Activated CD4-positive, alpha-beta T cell treated with anti-CD3 and anti-CD28 coated beads, Interleukin-2, amount 50 U/mL, for 4 hours (primary cell): ENCODE data around the gene SPAM1.
"Not testable (repeated sequence)": the region's sequence is repeated elsewhere in the genome, so short reads cannot be mapped to it uniquely, and the experiment has no call there.

ENCODE experiments used
- DNase-seq, 2 experiments: peaks; one replicate each; pipeline ENCODE4 v3.0.0-alpha.2; 2020

SPAM1 gene

DNA sequence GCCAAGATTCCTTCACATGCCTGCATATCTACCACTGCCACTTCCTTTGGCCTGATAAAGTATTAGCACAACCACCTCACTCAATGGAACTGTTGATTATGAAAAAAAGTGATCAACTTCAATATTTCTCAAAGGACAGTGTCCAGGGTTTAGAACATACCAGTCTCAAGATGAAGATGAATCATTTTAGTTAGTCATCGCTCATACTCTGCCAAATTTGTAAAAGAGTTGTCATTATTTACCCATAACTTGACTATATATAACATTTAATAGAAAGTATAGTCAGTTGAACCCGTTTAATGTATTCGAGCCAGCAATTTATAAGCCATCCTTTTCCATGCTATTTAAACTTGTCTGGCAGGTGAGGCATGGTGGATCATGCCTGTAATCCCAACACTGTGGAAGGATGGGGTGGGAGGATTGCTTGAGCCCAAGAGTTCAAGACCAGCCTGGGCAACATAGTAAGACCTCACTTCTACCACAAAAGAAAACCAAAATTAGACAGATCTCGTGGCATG lies 33.2 kb downstream of the SPAM1 start:
- DNase-seq = no peak

DNA sequence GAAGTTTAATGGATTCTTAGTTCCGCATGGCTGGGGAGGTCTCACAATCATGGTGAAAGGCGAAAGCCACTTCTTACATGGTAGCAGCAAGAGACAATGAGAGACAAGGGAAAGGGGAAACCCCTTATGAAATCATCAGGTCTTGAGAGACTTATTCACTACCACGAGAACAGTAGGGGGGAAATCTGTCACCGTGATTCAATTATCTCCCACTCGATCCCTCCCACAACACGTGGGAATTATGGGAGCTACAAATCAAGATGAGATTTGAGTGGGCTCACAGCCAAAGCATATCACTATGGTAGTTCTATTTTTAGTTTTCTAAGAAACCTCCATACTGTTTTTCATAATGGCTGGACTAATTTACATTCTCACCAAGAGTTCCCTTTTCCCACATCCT lies 36.7 kb downstream of the SPAM1 start:
- no peak for DNase-seq

DNA sequence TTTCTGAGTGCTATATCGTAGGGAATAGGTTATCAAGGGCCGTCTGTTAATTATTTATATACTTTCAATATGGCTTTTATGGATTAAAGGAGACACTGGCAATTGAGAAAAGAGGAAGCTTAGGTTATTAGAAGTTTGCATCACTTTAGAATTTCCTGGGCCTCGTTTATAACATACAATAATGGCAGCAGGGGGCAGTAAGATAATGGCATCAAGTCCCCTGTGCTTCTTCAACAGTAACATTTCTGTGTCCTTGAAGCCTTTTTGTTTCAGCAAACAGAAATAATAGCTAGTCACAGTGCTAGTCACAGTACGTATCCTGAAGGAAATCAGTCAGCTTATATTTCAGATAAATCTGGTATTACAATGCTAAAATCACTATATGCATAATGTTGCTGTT lies 41.9 kb downstream of the SPAM1 start:
- no peak for DNase-seq

DNA sequence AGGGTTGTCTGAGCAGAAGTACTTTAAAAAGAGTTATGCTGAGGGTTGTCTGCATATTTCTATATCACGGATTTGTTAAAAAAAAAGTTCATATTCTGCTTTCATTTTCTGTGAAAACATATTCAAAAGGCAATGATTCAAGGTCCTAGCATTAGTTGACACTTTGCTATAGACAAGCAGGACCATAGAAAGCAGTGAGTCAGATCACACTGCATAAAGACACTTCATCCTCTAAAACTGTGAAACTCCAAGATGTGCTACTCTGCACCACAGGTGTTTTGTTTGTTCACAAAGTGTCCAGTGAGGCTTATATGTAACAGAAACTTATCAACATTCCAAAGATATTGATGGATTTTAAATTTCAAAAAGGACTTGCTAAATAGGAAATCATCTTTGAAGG lies 47.0 kb downstream of the SPAM1 start:
- DNase-seq = no peak

DNA sequence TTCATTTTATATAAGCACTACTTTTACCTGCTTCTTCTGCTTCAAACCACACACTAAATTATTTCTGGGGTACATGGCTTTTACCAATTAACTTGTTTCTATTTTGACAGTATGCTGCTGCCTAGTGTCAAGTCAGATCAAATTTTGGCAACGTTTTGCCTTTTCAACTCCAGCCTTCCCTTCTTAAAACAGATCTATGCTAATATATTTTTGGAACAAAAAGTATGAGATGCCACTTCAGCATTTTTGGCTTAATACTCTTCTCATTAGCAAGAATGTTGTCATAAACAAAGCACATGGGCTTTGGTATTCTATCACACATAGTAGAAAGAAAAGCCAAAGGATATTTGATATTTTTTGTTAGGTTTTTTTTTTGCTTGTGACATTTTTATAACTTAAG lies 47.8 kb downstream of the SPAM1 start:
- no peak for DNase-seq

DNA sequence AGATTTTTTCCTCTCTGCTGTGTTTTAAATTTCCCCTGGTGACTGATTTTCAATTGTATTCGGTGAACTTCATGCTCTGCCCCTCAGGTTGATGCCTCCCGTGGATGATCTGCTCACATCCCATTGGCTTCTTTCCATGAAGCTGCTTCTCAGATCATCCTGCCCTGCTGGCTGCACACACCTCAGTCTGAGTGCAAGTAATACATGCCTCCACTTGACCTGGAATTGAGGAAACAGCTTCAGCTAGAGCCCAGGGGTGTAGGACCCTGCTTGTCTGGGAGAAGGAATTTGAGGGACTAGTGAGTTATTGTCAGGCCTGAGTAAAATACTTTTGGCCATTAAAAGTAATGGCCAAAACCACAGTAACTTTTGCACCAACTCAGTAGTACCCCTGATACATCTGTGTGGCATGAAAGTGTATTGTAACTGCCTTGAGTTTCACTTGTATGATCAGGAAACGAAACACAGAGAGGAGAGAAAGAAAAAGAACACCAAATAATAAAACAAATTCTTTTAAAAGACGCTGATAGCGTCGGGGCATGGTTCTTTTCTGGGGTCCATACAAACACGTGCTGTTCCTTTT lies 49.4 kb downstream of the SPAM1 start:
- DNase-seq = no peak

DNA sequence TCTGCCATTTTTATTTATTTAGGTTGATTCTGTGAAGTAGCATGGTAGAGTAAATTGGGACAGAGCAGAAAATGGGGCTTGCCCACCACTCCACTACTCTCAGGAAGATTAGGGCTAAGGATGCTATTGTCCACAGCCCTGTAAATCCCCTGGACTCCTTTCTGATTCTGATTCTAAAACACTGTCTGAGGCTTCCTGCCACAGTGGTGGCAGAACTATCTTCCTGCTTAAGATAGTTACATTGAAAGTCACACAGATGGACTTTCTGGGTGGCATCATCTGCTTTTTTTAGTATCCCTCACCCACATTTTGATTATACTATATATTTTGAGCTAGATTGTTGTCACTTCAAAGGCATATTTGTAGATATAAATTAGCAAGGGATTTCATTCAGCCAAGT lies 50.0 kb downstream of the SPAM1 start:
- DNase-seq = no peak

DNA sequence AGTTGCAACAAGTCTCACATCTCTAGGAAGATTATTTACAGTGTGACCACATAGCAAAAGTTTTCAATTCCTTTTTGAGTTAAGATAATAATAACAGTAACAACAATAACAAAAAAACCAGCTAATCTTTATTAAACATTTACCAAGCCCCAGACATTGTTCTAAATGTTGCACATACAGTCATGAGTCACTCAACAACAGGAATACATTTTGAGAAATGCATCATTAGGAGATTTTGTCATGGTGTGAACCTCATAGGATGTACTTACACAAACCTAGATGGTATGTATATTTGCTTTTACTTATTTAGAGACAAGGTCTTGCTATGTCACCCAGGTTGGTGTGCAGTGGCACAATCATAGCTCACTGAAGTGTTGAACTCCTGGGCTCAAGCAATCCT lies 52.0 kb downstream of the SPAM1 start:
- DNase-seq = no peak

DNA sequence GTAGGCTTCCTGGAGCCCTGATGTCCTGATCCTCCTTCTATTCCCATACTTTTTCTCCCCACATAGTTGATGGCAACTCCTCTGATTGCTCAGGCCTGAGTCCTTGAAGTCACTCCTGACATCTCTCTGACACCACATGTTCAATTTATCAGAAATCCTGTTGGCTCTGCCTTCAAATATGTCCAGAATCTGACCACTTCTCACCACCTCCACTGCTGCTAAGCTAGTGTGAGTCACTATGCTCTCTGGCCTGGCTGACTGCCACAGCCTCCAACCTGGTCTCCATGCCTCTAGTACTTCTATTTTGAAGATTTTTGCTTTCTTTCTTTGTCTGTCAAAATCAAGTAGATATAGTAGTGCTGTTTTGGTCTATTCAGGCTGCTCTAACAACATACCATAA lies 54.8 kb downstream of the SPAM1 start:
- DNase-seq = no peak

DNA sequence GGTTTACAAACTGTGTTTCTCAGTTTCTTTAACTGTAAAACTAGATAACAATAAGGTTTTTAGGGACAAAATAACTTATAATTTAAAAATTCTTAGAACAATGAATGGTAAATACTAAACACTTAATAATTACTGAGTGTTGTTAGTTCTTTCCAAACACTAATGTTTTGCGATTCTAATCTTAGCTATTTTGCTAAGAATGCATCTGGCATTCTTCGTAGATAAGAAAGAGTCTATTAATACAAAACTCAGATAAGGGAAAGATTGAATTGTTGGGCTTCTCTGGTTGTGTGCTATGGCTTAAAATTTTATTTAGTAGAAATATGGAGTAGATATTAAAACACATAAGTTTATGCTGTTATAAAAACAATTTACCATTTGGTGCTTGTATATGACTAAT lies 62.4 kb downstream of the SPAM1 start:
- DNase-seq = no peak

DNA sequence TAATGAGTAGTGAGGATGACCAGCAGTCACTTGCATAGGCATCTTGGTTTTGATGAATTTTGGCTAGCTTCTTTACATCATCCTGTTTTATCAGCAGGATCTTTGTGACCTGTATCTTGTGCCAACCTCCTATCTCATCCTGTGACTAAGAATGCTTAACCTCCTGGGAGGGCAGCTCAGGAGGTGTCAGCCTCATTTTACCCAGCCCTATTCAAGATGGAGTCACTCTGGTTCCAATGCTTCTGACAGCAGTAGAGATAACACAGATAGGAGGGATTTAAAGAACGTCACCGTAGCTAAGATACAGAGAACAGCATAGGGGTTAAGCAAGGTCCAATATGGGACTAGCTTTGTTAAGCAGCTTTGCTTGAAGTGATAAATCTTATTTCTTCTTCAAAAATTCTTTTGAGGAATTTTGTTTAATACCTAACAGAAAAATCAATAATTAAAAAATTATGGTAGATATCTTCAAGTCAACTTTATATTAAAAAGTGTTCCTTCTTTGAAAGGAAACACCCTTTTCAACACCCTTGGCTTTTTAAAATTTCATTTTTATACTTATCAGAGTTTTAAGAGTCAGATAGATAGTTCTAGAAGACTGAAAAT lies 68.0 kb downstream of the SPAM1 start:
- DNase-seq = no peak

DNA sequence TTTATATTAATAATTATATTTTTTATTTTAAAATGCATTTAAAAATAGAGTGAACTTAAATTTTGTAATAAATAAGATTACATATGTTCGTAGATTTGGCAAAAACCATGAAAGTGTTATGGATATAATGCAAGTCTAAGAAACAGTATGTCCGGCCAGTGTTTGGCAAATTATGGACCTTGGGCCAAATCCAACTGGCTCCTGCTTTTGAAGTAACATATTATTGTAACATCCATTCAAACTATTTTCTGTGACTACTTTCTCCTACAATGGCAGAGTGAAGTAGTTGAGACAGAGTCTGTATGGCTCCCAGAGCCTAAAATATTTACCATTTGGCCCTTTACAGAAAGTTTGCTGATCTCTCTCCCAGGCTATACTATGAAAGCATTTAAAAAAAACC lies 69.0 kb downstream of the SPAM1 start:
- DNase-seq = no peak

DNA sequence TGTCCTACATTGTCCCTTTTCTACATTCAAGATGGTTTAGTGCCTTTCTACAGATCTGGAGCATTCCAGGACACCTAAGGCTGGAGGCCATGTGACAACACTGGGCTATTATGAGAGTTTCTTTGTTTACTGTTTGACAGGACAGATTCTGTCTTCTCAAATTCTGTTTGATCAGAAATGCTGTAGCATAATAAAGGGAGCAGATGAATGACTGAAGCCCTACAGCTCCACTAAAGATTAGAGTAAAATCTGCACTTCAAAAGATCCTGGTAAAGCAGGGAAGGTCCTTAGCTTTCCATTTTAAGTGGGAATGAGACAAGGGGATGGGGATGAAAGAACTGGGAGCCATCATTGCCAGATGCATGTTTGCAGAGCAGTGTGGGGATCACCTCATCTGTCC lies 69.4 kb downstream of the SPAM1 start:
- DNase-seq = no peak

DNA sequence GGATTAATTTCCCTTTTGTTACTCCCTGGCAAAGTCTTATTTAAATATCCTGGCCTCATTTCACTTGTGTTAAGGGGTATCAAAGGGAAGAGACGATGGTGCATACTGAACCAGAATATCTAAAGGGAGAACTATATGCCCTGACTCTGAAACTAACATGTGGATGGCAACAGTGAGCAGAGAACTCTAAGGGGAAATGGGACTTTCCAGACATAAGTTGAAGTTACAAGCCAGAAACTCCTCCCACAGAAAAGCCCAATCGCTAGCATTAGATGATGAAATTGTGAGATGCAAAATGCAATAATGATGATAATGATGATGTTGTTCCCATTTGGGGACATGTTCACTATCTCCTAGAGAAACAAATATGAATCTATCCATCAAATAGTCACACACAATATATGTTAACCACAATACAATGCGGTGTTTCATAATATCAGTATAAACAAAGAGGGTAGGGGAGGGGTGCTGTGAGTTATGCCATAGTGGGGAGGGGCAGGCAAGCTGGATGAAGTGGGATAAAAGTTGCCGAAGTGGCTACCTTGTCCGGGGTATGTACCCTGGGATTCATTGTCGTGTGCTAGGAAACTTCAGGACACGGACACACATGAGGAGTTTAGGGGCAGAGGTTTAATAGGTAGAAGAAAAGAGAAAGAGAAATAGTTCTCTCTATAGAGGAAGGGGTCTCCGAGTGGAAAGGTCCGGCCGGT lies 70.7 kb downstream of the SPAM1 start:
- no peak for DNase-seq

DNA sequence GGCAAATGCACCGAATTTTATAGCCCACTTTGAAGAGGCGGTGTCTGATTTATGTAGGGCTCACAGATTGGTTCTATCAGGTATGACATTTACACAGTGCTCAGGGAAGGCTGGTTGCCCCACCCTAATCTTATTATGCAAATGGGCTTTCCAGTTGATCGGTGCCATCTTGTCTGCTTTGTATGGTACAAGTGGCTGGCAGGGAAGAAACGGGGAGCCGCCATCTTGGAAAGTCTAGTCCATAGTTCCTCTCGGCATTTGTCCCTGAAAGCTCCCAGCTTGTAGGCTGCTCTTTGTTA lies 71.2 kb downstream of the SPAM1 start:
- DNase-seq = no peak

DNA sequence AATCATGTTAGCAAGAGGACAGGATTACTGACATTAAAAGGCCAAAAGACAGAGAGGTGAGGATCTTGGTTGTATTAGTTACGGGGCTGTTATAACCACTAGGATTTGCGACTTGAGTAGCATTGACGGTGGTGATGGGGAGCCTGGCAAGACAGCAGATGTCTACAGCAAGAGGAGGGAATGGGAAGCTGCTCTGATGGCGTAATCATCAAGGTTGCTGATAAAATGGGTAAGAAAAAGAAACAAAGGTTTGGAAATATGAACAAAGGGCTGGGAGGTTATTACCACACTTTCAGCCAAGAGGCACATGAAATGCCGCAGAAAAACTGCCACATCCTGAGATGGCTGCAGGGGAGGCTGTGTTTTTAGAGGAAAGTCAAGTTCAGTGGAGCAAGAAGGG lies 73.9 kb downstream of the SPAM1 start:
- DNase-seq = no peak

DNA sequence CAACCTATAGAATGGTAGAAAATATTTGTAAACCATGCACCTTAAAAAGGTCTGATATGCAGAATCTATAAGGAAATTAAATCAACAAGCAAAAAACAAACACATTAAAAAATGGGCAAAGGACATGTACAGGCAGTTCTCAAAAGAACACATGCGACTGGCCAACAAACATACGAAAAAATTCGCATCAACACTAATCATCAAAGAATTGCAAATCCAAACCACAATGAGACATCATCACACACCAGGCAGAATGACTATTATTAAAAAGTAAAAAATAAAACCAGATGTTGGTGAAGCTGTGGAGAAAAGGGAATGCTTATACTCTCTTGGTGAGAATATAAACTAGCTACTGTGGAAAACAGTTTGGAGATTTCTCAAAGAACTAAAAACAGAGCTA lies 74.7 kb downstream of the SPAM1 start:
- DNase-seq = no peak

DNA sequence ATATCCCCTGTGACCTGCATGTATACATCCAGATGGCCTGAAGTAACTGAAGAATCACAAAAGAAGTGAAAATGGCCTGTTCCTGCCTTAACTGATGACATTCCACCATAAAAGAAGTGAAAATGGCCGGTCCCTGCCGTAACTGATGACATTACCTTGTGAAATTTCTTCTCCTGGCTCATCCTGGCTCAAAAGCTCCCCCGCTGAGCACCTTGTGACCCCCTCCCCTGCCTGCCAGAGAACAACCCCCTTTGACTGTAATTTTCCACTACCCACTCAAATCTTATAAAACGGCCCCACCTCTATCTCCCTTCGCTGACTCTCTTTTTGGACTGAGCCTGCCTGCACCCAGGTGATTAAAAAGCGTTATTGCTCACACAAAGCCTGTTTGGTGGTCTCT lies 83.3 kb downstream of the SPAM1 start:
- DNase-seq = not testable (repeated sequence)

DNA sequence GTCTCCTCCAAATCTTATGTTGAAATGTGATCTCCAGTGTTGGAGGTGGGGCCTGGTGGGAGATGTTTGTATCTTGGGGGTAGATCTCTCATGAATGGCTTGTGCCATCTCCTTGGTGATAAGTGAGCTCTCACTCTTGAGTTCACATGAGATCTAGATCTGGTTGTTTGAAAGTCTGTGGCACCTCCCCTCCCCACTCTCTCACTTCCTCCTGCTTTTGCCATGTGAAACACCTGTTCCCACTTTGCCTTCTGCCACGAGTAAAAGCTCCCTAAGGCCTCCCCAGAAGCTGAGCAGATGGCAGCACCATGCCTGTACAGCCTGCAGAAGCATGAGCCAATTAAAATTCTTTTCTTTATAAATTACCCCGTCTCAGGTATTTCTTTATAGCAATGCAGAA lies 84.3 kb downstream of the SPAM1 start:
- DNase-seq = no peak
